ENCODE data around the gene U2AF1L4.

- TF ChIP-seq CTCF (IDR thresholded peaks at IDR 0.05) (peak; percentile 56), EZH2phosphoT487 (IDR thresholded peaks at IDR 0.05) (no peak)
Measured at GRCh38 chr19:35740423-35741202, 4.6 kb downstream of the U2AF1L4 start.
